Left lung (tissue), 10 donors: ENCODE measurements around the gene GGT6. TPM values are rescaled to one million over a fixed set of nuclear protein-coding genes. Genes with fewer than 3 reads are reported as not detected.
A peak's percentile ranks its signal among the peaks of the same experiment; 100 is the strongest.

ENCODE experiments used
- ATAC-seq: fragments of 200-7000 bp; cut with Tn5 transposase; one replicate; pipeline ENCODE4 v1.9.1; 2020; ENCODE audit warnings: moderate library complexity
- DNase-seq, 4 donors: peaks; one replicate each; pipeline ENCODE4 v3.0.0-alpha.2; 2013 to 2020
- H3K27ac ChIP-seq, 2 donors: fragments of 200-600 bp; sonication (generic) in 1 of 2; one replicate each; pipeline versions ENCODE4 v1.5.0 to v1.8.0; 2020 to 2021
- H3K27me3 ChIP-seq, 2 donors: fragments of 200-600 bp; sonication (generic) in 1 of 2; one replicate each; pipeline versions ENCODE4 v1.5.0 to v1.8.0; 2020 to 2021
- H3K36me3 ChIP-seq, 2 donors: fragments of 200-600 bp; sonication (generic) in 1 of 2; one replicate each; pipeline versions ENCODE4 v1.5.0 to v1.8.0; 2020 to 2021
- H3K4me1 ChIP-seq, 2 donors: fragments of 200-600 bp; one replicate each; pipeline ENCODE4 v1.8.0; 2021
- H3K4me3 ChIP-seq, 2 donors: fragments of 200-600 bp; sonication (generic) in 1 of 2; one replicate each; pipeline versions ENCODE4 v1.5.0 to v1.8.0; 2020 to 2021; ENCODE audit warnings: mild to moderate bottlenecking in 1 of 2
- H3K9me3 ChIP-seq, 2 donors: fragments of 200-600 bp; sonication (generic) in 1 of 2; one replicate each; pipeline versions ENCODE4 v1.5.0 to v1.8.0; 2020 to 2021
- CTCF ChIP-seq, 2 donors: fragments of 200-600 bp; sonication (generic) in 1 of 2; IDR thresholded peaks; one replicate each; pipeline versions ENCODE4 v1.5.0 to v1.8.0; 2021; ENCODE audit warnings: antibody characterized with exemption in 2 of 2
- intact Hi-C, 2 donors: fragments of 100-400 bp; cut with DNase I; formaldehyde crosslinking; loops; one replicate each; pipeline versions ENCODE4 v1.11.2 to v1.14.2; 2022
- polyA plus RNA-seq, 6 donors: library from polyadenylated mRNA; unstranded; fragments of 120-200 nt; gene quantifications; one replicate each; pipeline ENCODE4 v1.2.1, GENCODE V29; 2013; ENCODE audit not compliant: insufficient read length in 6 of 6
- total RNA-seq, 2 donors: library from RNA; stranded (reverse); fragmentation: NEBNext Ultra II Directional; extraction: Animal tissue kit (Norgen Biotek cat#: 25700); gene quantifications; one replicate each; pipeline ENCODE4 v1.2.1, GENCODE V29; 2021
- donor health status: DM: no; HTN: yes; CAD: no.
- donor health status: DM: no; HTN: no; CAD: no.

Gene GGT6
- total and polyA plus RNA-seq, 8 donors: 1.8 to 17.4 (median 6.4) TPM

- TF ChIP-seq CTCF (IDR thresholded peaks at IDR 0.05): no peak
- DNase-seq (no peak), ATAC-seq (no peak)
- H3K4me1 ChIP-seq: no peaks in the 10 kb centered on the region
- H3K27me3 ChIP-seq: peaks cover 0 to 8% of the 10 kb centered on the region in 2 donors
- intact Hi-C loops: no loop called here
- H3K36me3 ChIP-seq: no peaks in the 10 kb centered on the region
- H3K9me3 ChIP-seq: no peaks in the 10 kb centered on the region
- H3K4me3 ChIP-seq: no peak overlapping the region
- peak overlapping the region; percentile 24 to 26 for H3K27ac ChIP-seq
Observed at GRCh38 chr17:4600563-4600962, 40.2 kb upstream of the GGT6 start.

- Histone ChIP-seq H3K36me3 (no peaks in the 10 kb centered on the region), H3K4me3 (no peak overlapping the region), H3K9me3 (no peaks in the 10 kb centered on the region), H3K4me1 (peaks cover 6 to 7% of the 10 kb centered on the region in 2 donors), H3K27me3 (peaks cover 0 to 14% of the 10 kb centered on the region in 2 donors), H3K27ac (peak overlapping the region; percentile 24 to 60)
- DNase-seq (peak; percentile 68 to 93 (median 80)), ATAC-seq (peak; percentile 68)
- TF ChIP-seq CTCF (IDR thresholded peaks at IDR 0.05): no peak
- intact Hi-C loops: no loop called here
Observed at GRCh38 chr17:4599505-4600281, 39.3 kb upstream of the GGT6 start.

GRCh38 chr17:4598776-4599504 lies 38.6 kb upstream of the GGT6 start:
- H3K4me1 ChIP-seq: peaks cover 6 to 7% of the 10 kb centered on the region in 2 donors
- peak overlapping the region; percentile 24 to 60 for H3K27ac ChIP-seq
- ATAC-seq (peak; percentile 64), DNase-seq (peak; percentile 59 to 94 (median 76))
- intact Hi-C loops: no loop called here
- H3K27me3 ChIP-seq: peaks cover 0 to 14% of the 10 kb centered on the region in 2 donors
- TF ChIP-seq CTCF (IDR thresholded peaks at IDR 0.05): no peak
- no peaks in the 10 kb centered on the region for H3K36me3 ChIP-seq
- no peak overlapping the region for H3K4me3 ChIP-seq
- no peaks in the 10 kb centered on the region for H3K9me3 ChIP-seq

GRCh38 chr17:4597975-4598374 lies 37.6 kb upstream of the GGT6 start:
- H3K4me3 ChIP-seq: no peak overlapping the region
- no peak for ATAC-seq
- TF ChIP-seq CTCF (IDR thresholded peaks at IDR 0.05): no peak
- intact Hi-C loops: no loop called here
- DNase-seq: no peak
- no peaks in the 10 kb centered on the region for H3K36me3 ChIP-seq
- H3K9me3 ChIP-seq: no peaks in the 10 kb centered on the region
- peaks cover 6 to 7% of the 10 kb centered on the region in 2 donors for H3K4me1 ChIP-seq
- peak overlapping the region in 1 of 2 donors; percentile 39 for H3K27ac ChIP-seq
- H3K27me3 ChIP-seq: peaks cover 0 to 14% of the 10 kb centered on the region in 2 donors
